Small intestine (tissue), 7 donors: Measurements from ENCODE around the gene SF3A2. TPM values are rescaled to one million over a fixed set of nuclear protein-coding genes. Genes with fewer than 3 reads are reported as not detected.
A peak's percentile ranks its signal among the peaks of the same experiment; 100 is the strongest.

Experiments used
- DNase-seq, 2 donors: peaks; one replicate each; pipeline versions ENCODE4 v3.0.0 to v3.0.0-alpha.2; 2013
- FAIRE-seq: peaks from 2 replicates; lab custom pipeline; 2012; peaks lifted over from hg19 to GRCh38; lab: Jason Lieb, UNC
- H3K27ac ChIP-seq, 3 donors: one replicate each; pipeline ENCODE4 v1.5.1; 2013; ENCODE audit warnings: low read length in 2 of 3, mild to moderate bottlenecking in 2 of 3, control low read depth in 1 of 3, inconsistent platforms in 1 of 3, low read depth in 1 of 3, moderate library complexity in 1 of 3
- H3K27me3 ChIP-seq, 3 donors: one replicate each; pipeline ENCODE4 v1.6.1; 2013; ENCODE audit warnings: low read length in 3 of 3, inconsistent platforms in 1 of 3; ENCODE audit not compliant: control insufficient read depth in 3 of 3, insufficient read depth in 3 of 3
- H3K36me3 ChIP-seq, 3 donors: one replicate each; pipeline ENCODE4 v1.6.1; 2013; ENCODE audit warnings: low read length in 3 of 3, inconsistent platforms in 1 of 3, low read depth in 1 of 3, mild to moderate bottlenecking in 1 of 3, moderate library complexity in 1 of 3; ENCODE audit not compliant: control insufficient read depth in 3 of 3, insufficient read depth in 2 of 3
- H3K4me1 ChIP-seq, 3 donors: one replicate each; pipeline ENCODE4 v1.6.1; 2013; ENCODE audit warnings: low read length in 2 of 3, inconsistent platforms in 1 of 3, low read depth in 1 of 3, mild to moderate bottlenecking in 1 of 3, moderate library complexity in 1 of 3; ENCODE audit not compliant: control insufficient read depth in 3 of 3, insufficient read depth in 2 of 3
- H3K4me3 ChIP-seq, 3 donors: one replicate each; pipeline ENCODE4 v1.5.1; 2013; ENCODE audit warnings: low read length in 3 of 3, control low read depth in 1 of 3, inconsistent platforms in 1 of 3, low read depth in 1 of 3, mild to moderate bottlenecking in 1 of 3, moderate library complexity in 1 of 3
- H3K9me3 ChIP-seq, 2 donors: one replicate each; pipeline ENCODE4 v1.6.1; 2013; ENCODE audit warnings: low read depth in 1 of 2, low read length in 1 of 2; ENCODE audit not compliant: control insufficient read depth in 2 of 2, insufficient read depth in 1 of 2
- WGBS, 3 donors: extraction: QIAGEN DNeasy Blood & Tissue Kit; methylation state at CpG; one replicate each; pipeline ENCODE4 v1.1.7; 2013; 5-methylcytosine and 5-hydroxymethylcytosine counted together
- polyA plus RNA-seq, 4 donors: library from polyadenylated mRNA; stranded (reverse) in 3 of 4; unstranded in 1 of 4; fragments of 200-250 nt in 3 of 4; fragments of 120-200 nt in 1 of 4; gene quantifications; one replicate each; pipeline versions ENCODE4 v1.2.1 to v1.2.3, GENCODE V29; 2013
- donor health status: healthy with polysubstance abuse.
- donor health status: control.
- donor health status: control.
- donor health status: Bipolar disorder and iron deficiency.
- donor health status: healthy.

Gene SF3A2
- polyA plus RNA-seq, 4 donors: 31.8 to 71.5 (median 40.3) TPM

GRCh38 chr19:2230807-2231533 is 5.7 kb upstream of the SF3A2 start:
- DNase-seq (peak in 1 of 2 donors; percentile 58), FAIRE-seq (no peak)
- peaks cover 15 to 89% (median 33%) of the 10 kb centered on the region in 3 donors for H3K36me3 ChIP-seq
- no peak overlapping the region for H3K4me3 ChIP-seq
- H3K27me3 ChIP-seq: no peaks in the 10 kb centered on the region
- H3K9me3 ChIP-seq: no peaks in the 10 kb centered on the region
- 26 to 61% (median 38%) methylated on average over 11 to 12 of the region's 12 CpGs for WGBS, 3 donors
- H3K27ac ChIP-seq: peak overlapping the region in 2 of 3 donors; percentile 26 to 47
- H3K4me1 ChIP-seq: peaks cover 0 to 28% (median 0%) of the 10 kb centered on the region in 3 donors

DNA sequence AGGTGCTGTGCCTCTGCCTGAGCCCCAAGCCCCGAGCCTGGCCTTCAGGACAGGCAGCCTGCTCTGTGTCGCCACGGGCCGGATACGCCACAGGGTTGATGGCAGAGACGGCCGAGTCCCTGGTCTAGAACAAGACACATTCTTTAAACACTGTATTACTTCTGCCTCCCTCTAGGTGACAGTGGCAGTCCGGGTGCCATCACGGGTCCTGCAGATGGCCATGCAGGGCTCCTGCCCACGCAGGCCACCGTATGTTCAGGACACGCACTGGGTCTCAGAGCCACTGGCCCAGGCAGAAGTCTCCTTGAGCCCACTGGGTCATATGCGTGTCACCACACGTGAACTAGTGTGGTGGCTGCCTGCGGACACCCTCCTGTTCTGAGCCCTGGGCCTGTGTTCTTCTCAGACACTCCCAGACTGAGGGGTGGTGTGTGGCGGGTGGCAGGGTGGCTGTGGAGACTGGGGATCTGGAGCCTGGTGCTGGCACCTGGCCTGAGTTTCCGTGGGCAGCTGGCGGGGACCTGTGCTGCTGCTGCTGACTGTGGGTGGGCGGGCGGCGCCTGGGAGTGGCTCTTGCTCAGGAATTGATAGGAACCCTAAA is 4.9 kb upstream of the SF3A2 start:
- peaks cover 15 to 82% (median 28%) of the 10 kb centered on the region in 3 donors for H3K36me3 ChIP-seq
- no peak overlapping the region for H3K4me3 ChIP-seq
- FAIRE-seq (no peak), DNase-seq (no peak)
- H3K27me3 ChIP-seq: no peaks in the 10 kb centered on the region
- H3K27ac ChIP-seq: peak overlapping the region in 1 of 3 donors; percentile 40
- H3K4me1 ChIP-seq: peaks cover 0 to 28% (median 0%) of the 10 kb centered on the region in 3 donors
- WGBS, 3 donors: 55 to 73% (median 60%) methylated on average over 19 to 21 of the region's 21 CpGs
- H3K9me3 ChIP-seq: no peaks in the 10 kb centered on the region

- Histone ChIP-seq H3K4me1 (peaks cover 0 to 32% (median 1%) of the 10 kb centered on the region in 3 donors), H3K9me3 (peaks cover 0 to under 1% of the 10 kb centered on the region in 2 donors), H3K27me3 (no peaks in the 10 kb centered on the region), H3K36me3 (peaks cover 15 to 80% (median 23%) of the 10 kb centered on the region in 3 donors), H3K27ac (peak overlapping the region in 2 of 3 donors; percentile 40 to 43), H3K4me3 (no peak overlapping the region)
- 63 to 72% (median 71%) methylated on average over 30 of the region's 30 CpGs for WGBS, 3 donors
- no peak for DNase-seq
- no peak for FAIRE-seq
Measured at GRCh38 chr19:2232286-2233151, 4.1 kb upstream of the SF3A2 start.

- H3K4me3 ChIP-seq: no peak overlapping the region
- WGBS, 3 donors: 42 to 75% (median 58%) methylated on average over 23 to 25 of the region's 25 CpGs
- no peak for FAIRE-seq
Measured at GRCh38 chr19:2233601-2234280, 2.9 kb upstream of the SF3A2 start.

DNA sequence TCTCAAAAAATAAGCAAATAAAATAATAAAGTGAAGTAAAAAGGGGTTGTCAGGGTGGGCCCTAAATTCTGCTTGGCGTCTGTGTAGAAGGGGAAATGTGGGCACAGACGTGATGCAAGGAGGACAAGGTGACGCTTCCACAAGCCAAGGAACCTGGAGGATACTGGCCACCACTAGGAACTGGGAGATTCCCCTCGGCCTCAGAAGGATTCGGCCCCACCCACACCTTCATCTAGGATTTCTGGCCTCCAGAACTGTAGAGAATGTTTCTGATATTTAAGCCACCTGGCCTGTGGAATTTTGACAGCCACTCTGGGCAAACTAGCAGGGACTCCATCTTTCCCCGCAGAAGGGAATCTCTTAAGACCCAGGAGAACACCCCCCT is 1.6 kb upstream of the SF3A2 start:
- DNase-seq (no peak), FAIRE-seq (no peak)
- Histone ChIP-seq H3K4me1 (peaks cover 4 to 53% (median 6%) of the 10 kb centered on the region in 3 donors), H3K36me3 (peaks cover 8 to 72% (median 9%) of the 10 kb centered on the region in 3 donors), H3K4me3 (peak overlapping the region; percentile 71 to 98 (median 83)), H3K27ac (peak overlapping the region; percentile 97 to 100 (median 99)), H3K27me3 (no peaks in the 10 kb centered on the region), H3K9me3 (peaks cover 0 to 2% of the 10 kb centered on the region in 2 donors)
- WGBS, 3 donors: 12 to 42% (median 23%) methylated on average over 6 of the region's 6 CpGs

More at GRCh38 chr19:2233601-2234280, 2.9 kb upstream of the SF3A2 start:
- peaks cover 15 to 78% (median 20%) of the 10 kb centered on the region in 3 donors for H3K36me3 ChIP-seq
- H3K27me3 ChIP-seq: no peaks in the 10 kb centered on the region
- no peak for DNase-seq
- H3K9me3 ChIP-seq: peaks cover 0 to 2% of the 10 kb centered on the region in 2 donors
- peaks cover 4 to 43% (median 6%) of the 10 kb centered on the region in 3 donors for H3K4me1 ChIP-seq
- H3K27ac ChIP-seq: peak overlapping the region in 2 of 3 donors; percentile 99 to 100

- Histone ChIP-seq H3K4me3 (peak overlapping the region; percentile 71 to 98 (median 83)), H3K27ac (peak overlapping the region; percentile 97 to 100 (median 99)), H3K4me1 (peaks cover 4 to 59% (median 6%) of the 10 kb centered on the region in 3 donors), H3K36me3 (peaks cover 4 to 72% (median 5%) of the 10 kb centered on the region in 3 donors), H3K27me3 (no peaks in the 10 kb centered on the region), H3K9me3 (peaks cover 0 to 2% of the 10 kb centered on the region in 2 donors)
- 0 to 1% (median 0%) methylated on average over 28 to 48 of the region's 48 CpGs for WGBS, 3 donors
- DNase-seq (peak; percentile 93 to 97), FAIRE-seq (no peak)
Measured at GRCh38 chr19:2235381-2236063, 1.1 kb upstream of the SF3A2 start.

DNA sequence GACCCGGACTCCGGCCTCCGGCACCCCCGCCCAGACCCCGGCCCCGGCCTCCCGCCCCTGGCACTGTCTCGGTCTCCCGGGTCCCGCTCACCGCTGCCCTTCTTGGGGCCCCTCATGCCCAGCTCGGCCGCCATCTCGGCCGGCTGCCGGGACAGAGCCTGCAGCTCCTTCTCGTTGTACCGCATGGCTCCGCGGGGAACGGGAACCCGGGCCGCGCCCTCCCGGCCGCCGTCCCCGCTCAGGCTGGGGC is 635 bp upstream of the SF3A2 start:
- DNase-seq (no peak), FAIRE-seq (no peak)
- 0 to 1% (median 1%) methylated on average over 13 to 28 of the region's 28 CpGs for WGBS, 3 donors
- H3K27me3 ChIP-seq: no peaks in the 10 kb centered on the region
- H3K4me3 ChIP-seq: peak overlapping the region; percentile 71 to 98 (median 83)
- H3K9me3 ChIP-seq: peaks cover 0 to 2% of the 10 kb centered on the region in 2 donors
- peaks cover 4 to 60% (median 10%) of the 10 kb centered on the region in 3 donors for H3K4me1 ChIP-seq
- peak overlapping the region; percentile 97 to 100 (median 99) for H3K27ac ChIP-seq
- peaks cover 4 to 72% (median 5%) of the 10 kb centered on the region in 3 donors for H3K36me3 ChIP-seq
